Thoracic aorta (tissue), 2 donors: ENCODE results near the gene ABCF1. TPM values are rescaled to one million over a fixed set of nuclear protein-coding genes. Genes with fewer than 3 reads are reported as not detected.

Experiments
- ATAC-seq: fragments of 150-250 bp; one replicate; pipeline ENCODE4 v1.8.0; 2017; ENCODE audit warnings: low read depth; ENCODE audit not compliant: insufficient number of reproducible peaks, low FRiP score
- DNase-seq: peaks from one replicate; pipeline ENCODE4 v3.0.0-alpha.2; 2020; ENCODE audit warnings: low spot score
- H3K27ac ChIP-seq, 2 donors: fragments of 200-600 bp; sonication (generic); 1 replicate in 1 of 2; 2 replicates in 1 of 2; pipeline ENCODE4 v1.5.1; 2016; ENCODE audit warnings: mild to moderate bottlenecking in 2 of 2, moderate library complexity in 2 of 2
- H3K27me3 ChIP-seq: fragments of 200-600 bp; sonication (generic); replicated peaks from 2 replicates; pipeline ENCODE4 v1.6.0; 2016; ENCODE audit warnings: mild to moderate bottlenecking; ENCODE audit not compliant: insufficient read depth
- H3K36me3 ChIP-seq: fragments of 200-600 bp; sonication (generic); one replicate; pipeline ENCODE4 v1.5.1; 2016
- H3K4me1 ChIP-seq, 2 donors: fragments of 200-600 bp; sonication (generic); 1 replicate in 1 of 2; 2 replicates in 1 of 2; pipeline versions ENCODE4 v1.5.1 to v1.6.0; 2016; ENCODE audit warnings: low read depth in 2 of 2, mild to moderate bottlenecking in 1 of 2; ENCODE audit not compliant: control insufficient read depth in 1 of 2
- H3K4me3 ChIP-seq: fragments of 200-600 bp; sonication (generic); 2 replicates; pipeline ENCODE4 v1.5.1; 2016; ENCODE audit warnings: mild to moderate bottlenecking
- H3K9me3 ChIP-seq: fragments of 200-600 bp; sonication (generic); 2 replicates; pipeline ENCODE4 v1.5.1; 2016
- total RNA-seq, 2 donors: library from RNA; depleted of rRNA; stranded (reverse); fragments of >200 nt; gene quantifications; one replicate each; pipeline versions ENCODE4 v1.1.0 to v1.2.3, GENCODE V29; 2016
- TF ChIP-seq, protein P1 (sequence below): fragments of 200-600 bp; sonication (generic); IDR thresholded peaks from one replicate; pipeline ENCODE4 v1.5.1; 2019; ENCODE audit warnings: antibody characterized with exemption

The ABCF1 gene
- total RNA-seq, 2 donors from 2014 or later = 24.2 to 52.1 TPM

DNA sequence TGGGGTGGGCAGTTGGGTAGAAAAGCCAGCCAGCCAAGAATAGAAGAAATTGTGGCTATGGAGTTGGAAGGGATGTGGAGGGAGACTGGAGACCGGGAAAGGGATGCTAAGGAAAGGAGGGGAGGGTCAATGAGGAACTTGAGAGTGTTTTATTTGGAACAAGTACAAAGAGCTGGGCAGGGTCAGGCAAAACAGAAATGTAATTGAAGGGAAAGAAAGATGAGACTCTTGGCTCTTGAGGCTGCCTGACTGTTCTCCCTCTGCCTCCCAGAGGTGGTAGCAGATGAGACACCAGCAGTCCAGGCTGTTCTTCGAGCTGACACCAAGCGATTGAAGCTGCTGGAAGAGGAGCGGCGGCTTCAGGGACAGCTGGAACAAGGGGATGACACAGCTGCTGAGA lies 12.7 kb downstream of the ABCF1 start:
- TF ChIP-seq, protein P1, sequence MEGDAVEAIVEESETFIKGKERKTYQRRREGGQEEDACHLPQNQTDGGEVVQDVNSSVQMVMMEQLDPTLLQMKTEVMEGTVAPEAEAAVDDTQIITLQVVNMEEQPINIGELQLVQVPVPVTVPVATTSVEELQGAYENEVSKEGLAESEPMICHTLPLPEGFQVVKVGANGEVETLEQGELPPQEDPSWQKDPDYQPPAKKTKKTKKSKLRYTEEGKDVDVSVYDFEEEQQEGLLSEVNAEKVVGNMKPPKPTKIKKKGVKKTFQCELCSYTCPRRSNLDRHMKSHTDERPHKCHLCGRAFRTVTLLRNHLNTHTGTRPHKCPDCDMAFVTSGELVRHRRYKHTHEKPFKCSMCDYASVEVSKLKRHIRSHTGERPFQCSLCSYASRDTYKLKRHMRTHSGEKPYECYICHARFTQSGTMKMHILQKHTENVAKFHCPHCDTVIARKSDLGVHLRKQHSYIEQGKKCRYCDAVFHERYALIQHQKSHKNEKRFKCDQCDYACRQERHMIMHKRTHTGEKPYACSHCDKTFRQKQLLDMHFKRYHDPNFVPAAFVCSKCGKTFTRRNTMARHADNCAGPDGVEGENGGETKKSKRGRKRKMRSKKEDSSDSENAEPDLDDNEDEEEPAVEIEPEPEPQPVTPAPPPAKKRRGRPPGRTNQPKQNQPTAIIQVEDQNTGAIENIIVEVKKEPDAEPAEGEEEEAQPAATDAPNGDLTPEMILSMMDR = no peak
- H3K27me3 ChIP-seq = no peaks in the 10 kb centered on the region
- no peak overlapping the region for H3K4me3 ChIP-seq
- ATAC-seq (no peak), DNase-seq (no peak)
- no peak overlapping the region for H3K27ac ChIP-seq
- no peaks in the 10 kb centered on the region for H3K9me3 ChIP-seq
- H3K36me3 ChIP-seq = peaks cover 80% of the 10 kb centered on the region
- no peaks in the 10 kb centered on the region for H3K4me1 ChIP-seq

DNA sequence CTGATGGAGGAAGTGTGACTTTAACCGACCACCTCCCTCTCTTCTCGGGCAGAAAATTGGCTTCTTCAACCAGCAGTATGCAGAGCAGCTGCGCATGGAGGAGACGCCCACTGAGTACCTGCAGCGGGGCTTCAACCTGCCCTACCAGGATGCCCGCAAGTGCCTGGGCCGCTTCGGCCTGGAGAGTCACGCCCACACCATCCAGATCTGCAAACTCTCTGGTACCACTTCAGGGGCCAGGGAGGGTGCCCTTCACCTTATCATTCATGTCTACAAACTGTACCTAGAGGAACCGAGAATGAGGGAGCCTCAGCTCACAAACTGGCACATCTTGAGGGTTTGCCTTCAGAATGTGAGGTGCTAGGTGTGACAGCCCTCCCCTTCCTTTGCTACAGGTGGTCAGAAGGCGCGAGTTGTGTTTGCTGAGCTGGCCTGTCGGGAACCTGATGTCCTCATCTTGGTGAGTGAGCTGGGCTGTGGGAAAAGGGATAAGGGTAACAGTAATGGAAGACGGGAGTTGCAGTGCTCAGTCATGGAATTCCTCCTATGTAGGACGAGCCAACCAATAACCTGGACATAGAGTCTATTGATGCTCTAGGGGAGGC lies 18.6 kb downstream of the ABCF1 start:
- TF ChIP-seq, protein P1 = no peak
- no peak for DNase-seq

DNA sequence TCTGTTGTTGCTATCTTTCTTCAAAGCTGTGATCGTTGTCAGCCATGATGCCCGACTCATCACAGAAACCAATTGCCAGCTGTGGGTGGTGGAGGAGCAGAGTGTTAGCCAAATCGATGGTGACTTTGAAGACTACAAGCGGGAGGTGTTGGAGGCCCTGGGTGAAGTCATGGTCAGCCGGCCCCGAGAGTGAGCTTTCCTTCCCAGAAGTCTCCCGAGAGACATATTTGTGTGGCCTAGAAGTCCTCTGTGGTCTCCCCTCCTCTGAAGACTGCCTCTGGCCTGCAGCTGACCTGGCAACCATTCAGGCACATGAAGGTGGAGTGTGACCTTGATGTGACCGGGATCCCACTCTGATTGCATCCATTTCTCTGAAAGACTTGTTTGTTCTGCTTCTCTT lies 19.3 kb downstream of the ABCF1 start:
- Histone ChIP-seq H3K4me3 (no peak overlapping the region), H3K36me3 (peaks cover 49% of the 10 kb centered on the region), H3K27me3 (no peaks in the 10 kb centered on the region), H3K27ac (no peak overlapping the region), H3K4me1 (no peaks in the 10 kb centered on the region), H3K9me3 (no peaks in the 10 kb centered on the region)
- TF ChIP-seq, protein P1 = no peak
- DNase-seq (no peak), ATAC-seq (no peak)

More for the DNA sequence above, 18.6 kb downstream of the ABCF1 start:
- Histone ChIP-seq H3K4me3 (no peak overlapping the region), H3K27ac (no peak overlapping the region), H3K4me1 (no peaks in the 10 kb centered on the region), H3K36me3 (peaks cover 55% of the 10 kb centered on the region), H3K27me3 (no peaks in the 10 kb centered on the region), H3K9me3 (no peaks in the 10 kb centered on the region)
- no peak for ATAC-seq

DNA sequence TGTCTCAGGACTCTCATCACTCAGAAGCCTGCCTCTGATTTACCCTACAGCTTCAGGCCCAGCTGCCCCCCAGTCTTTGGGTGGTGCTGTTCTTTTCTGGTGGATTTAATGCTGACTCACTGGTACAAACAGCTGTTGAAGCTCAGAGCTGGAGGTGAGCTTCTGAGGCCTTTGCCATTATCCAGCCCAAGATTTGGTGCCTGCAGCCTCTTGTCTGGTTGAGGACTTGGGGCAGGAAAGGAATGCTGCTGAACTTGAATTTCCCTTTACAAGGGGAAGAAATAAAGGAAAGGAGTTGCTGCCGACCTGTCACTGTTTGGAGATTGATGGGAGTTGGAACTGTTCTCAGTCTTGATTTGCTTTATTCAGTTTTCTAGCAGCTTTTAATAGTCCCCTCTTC lies 19.8 kb downstream of the ABCF1 start:
- Histone ChIP-seq H3K27ac (no peak overlapping the region), H3K4me1 (no peaks in the 10 kb centered on the region), H3K9me3 (no peaks in the 10 kb centered on the region), H3K4me3 (no peak overlapping the region), H3K36me3 (peaks cover 44% of the 10 kb centered on the region), H3K27me3 (no peaks in the 10 kb centered on the region)
- DNase-seq (no peak), ATAC-seq (no peak)
- TF ChIP-seq, protein P1 = no peak

DNA sequence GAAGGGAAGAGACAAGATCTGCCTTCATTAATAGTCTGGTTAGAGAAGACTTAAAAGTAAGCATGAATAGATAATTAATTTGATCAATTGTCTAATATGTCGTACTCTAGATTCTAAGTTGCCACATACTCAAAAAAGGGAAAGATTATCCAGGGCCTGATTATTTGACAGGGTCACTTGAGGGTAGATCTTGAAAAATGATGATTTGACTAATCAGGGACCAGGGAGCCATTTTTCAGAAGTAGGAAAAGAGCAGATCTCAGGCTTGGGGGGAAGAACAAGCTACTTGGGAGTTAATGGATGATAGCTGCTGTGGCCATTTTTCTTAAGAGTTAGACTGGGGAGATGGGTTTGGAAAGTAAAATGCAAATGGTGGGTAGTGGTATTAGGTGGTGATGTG lies 21.0 kb downstream of the ABCF1 start:
- no peaks in the 10 kb centered on the region for H3K9me3 ChIP-seq
- no peak for DNase-seq
- no peak for ATAC-seq
- peaks cover 35% of the 10 kb centered on the region for H3K36me3 ChIP-seq
- H3K27me3 ChIP-seq = no peaks in the 10 kb centered on the region
- no peaks in the 10 kb centered on the region for H3K4me1 ChIP-seq
- no peak overlapping the region for H3K27ac ChIP-seq
- TF ChIP-seq, protein P1 = no peak
- H3K4me3 ChIP-seq = no peak overlapping the region
